Left ventricle myocardium superior (tissue), 1 donor: Measurements from ENCODE around the gene KIF22. TPM values are rescaled to one million over a fixed set of nuclear protein-coding genes. Genes with fewer than 3 reads are reported as not detected.
"Not testable (repeated sequence)": the region's sequence is repeated elsewhere in the genome, so short reads cannot be mapped to it uniquely, and the experiment has no call there.

Experiments
- ATAC-seq: fragments of 200-7000 bp; cut with Tn5 transposase; one replicate; pipeline ENCODE4 v1.9.1; 2020; ENCODE audit warnings: mild to moderate bottlenecking, moderate library complexity
- DNase-seq: peaks from one replicate; pipeline ENCODE4 v3.0.0-alpha.2; 2020
- intact Hi-C: fragments of 100-400 bp; cut with micrococcal nuclease; formaldehyde crosslinking; loops from one replicate; pipeline ENCODE4 v1.11.0; 2022
- total RNA-seq: library from RNA; stranded (reverse); fragmentation: NEBNext Ultra II Directional; extraction: Animal tissue kit (Norgen Biotek cat#: 25700); gene quantifications from one replicate; pipeline ENCODE4 v1.2.1, GENCODE V29; 2021
- donor health status: DM: no; HTN: yes; CAD: no; lungs with severe emphysema.

KIF22 gene
- total RNA-seq, 1 donor from 2014 or later, result 55.2 TPM

DNA sequence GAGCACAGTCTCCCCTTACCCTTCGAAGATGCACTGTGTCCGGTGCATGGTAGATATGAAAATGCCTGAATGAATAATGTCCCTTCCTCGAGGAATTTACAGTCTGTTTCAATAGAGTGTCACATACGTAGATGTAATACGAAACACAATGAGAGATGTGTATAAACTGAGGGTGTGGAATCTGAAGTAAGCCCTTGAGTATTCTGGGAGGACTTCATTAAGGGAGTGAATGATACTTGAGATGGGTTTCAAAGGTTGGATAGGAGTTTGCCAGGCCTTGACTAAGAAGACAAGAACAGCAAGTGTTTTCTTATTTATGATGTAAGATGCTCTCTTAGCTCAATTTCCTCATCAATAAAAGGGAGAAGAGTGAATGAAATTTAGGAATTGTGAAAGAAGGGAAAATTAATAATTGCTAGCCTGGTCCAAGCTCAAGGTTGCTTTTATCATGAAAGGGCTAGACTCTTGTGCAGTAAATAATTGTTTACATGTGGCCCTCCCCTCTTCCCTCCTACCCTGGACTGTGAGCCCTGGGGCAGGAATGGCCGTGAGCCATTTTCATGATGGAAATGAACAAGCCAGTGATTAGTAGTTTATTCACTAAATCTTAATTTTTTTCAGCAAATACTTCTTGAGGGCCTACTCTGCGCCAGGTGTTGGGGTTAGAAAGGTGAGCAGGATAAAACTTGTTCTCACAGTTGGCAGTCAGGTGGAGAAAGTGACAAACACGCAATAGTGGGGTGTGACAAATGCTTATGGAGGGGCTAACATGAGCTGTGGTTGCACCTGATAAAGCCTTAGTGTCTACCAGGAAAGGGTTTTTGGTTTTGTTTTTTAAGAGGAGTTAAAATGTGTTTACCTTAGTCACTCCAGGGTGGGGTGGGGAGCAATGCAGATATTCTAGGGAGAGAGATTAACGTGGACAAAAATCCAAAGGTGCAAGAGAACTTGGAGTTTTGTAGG is 1.6 kb downstream of the KIF22 start:
- DNase-seq (no peak), ATAC-seq (no peak)
- intact Hi-C loops, result no loop called here

DNA sequence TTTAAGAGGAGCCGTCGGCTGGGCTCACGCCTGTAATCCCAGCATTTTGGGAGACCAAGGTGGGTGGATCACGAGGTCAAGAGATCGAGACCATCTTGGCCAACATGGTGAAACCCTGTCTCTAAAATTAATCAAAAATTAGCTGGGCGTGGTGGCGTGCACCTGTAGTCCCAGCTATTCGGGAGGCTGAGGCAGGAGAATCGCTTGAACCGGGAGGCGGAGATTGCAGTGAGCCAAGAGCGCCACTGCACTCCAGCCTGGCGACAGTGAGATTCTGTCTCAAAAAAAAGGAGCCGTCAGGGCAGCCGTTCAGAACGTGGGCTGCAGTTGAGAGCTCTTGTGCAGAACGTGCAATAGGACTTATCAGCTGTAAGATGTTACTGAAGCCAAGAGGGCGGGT is 2.6 kb downstream of the KIF22 start:
- DNase-seq, ATAC-seq, intact Hi-C loops: not testable (repeated sequence)

GRCh38 chr16:29794231-29794710 is 3.7 kb downstream of the KIF22 start:
- intact Hi-C loops, result no loop called here
- DNase-seq (no peak), ATAC-seq (no peak)

GRCh38 chr16:29802416-29802935 is 11.9 kb downstream of the KIF22 start:
- ATAC-seq (no peak), DNase-seq (peak; percentile 22)
- intact Hi-C loops, result no loop called here

- intact Hi-C loops, result no loop called here
- DNase-seq (peak; percentile 13), ATAC-seq (no peak)
These were observed 13.5 kb downstream of the KIF22 start for GRCh38 chr16:29804020-29804419.

DNA sequence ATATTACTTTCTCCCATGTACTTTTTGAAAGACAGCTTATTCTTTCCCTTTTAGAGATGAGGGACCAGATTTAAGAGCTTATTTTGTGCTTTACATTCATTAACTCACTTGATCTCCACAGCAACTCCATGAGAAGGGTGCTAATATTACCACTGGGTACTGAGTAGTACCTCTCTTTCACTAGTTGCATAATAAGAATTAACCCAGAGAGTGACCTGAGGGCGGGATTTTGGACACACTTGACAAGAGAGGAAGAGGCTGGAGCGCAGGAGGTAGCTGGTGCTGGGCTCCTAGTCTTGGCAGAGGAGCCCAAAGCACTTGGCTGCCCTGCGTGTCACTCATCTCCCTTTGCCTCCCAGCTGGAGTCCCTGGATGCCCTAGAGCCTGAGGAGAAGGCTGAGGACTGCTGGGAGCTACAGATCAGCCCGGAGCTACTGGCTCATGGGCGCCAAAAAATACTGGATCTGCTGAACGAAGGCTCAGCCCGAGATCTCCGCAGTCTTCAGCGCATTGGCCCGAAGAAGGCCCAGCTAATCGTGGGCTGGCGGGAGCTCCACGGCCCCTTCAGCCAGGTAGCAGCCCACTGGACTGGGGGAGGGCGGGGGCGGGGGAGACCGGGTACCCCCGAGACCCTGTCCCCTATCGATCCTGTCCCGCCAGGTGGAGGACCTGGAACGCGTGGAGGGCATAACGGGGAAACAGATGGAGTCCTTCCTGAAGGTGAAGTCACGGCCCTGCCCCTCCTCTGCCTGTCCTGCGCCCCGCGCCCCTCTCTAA is 14.1 kb downstream of the KIF22 start:
- ATAC-seq, result peak; percentile 56
- DNase-seq, result peak; percentile 79
- intact Hi-C loops, result no loop called here

DNA sequence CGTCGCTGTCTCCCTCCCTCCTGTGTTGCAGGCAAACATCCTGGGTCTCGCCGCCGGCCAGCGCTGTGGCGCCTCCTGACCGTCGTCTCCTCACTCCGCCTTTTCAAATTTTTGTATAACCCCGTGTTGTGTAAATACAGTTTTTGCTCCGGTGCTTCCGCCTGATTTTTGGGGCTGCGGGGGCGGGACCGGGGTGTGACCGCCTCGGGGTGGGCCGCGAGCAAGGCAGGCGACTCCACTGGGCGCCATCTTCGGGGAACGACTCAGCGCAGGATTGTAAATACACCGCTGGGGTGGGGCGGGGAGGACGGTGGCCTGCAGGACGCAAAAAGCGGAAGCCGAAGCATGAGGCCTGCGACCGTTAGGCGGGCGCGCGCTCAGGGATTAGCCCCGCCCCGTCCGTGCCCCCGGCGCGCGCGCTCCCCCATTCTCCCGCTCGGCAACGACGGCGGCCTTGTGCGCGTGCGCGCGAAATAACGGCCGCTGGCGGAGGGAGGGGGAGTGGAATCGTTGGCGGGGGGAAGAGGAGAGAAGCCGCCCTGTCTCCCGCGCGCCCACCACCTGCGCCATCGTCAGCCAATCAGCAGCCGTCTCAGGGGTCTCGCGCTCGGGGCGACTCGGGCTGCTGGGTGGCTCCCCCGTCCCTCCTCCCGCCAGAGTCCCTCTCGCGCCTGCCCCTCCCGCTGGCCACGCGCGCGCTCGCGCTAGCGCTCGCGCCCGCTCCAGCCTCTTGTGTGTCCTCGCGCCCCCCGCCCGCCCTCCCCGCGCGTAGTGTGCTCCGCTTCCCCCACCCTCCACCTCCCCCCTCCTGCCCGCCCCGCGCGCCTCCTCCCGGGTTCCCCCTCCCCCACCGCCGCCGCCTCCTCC is 14.9 kb downstream of the KIF22 start:
- ATAC-seq, result peak; percentile 88
- intact Hi-C loops, result no loop called here
- DNase-seq, result peak; percentile 99

- intact Hi-C loops, result no loop called here
- peak; percentile 0 for ATAC-seq
- DNase-seq, result no peak
These were observed 15.6 kb downstream of the KIF22 start, which contains the start of gene MAZ for GRCh38 chr16:29806099-29806579. MAZ (plus strand) TSS chr16:29806529; CDS start chr16:29806702, 173 bp downstream.

GRCh38 chr16:29806641-29807425 is 16.3 kb downstream of the KIF22 start:
- ATAC-seq, result no peak
- DNase-seq, result peak; percentile 75
- intact Hi-C loops, result no loop called here

GRCh38 chr16:29807426-29808218 is 17.1 kb downstream of the KIF22 start:
- DNase-seq (peak; percentile 90), ATAC-seq (peak; percentile 20)
- intact Hi-C loops, result no loop called here

GRCh38 chr16:29808219-29808900 is 17.8 kb downstream of the KIF22 start:
- intact Hi-C loops, result no loop called here
- no peak for ATAC-seq
- DNase-seq, result peak; percentile 39

- DNase-seq (peak; percentile 38), ATAC-seq (no peak)
- intact Hi-C loops, result no loop called here
These were observed 18.6 kb downstream of the KIF22 start for GRCh38 chr16:29809031-29809747.

DNA sequence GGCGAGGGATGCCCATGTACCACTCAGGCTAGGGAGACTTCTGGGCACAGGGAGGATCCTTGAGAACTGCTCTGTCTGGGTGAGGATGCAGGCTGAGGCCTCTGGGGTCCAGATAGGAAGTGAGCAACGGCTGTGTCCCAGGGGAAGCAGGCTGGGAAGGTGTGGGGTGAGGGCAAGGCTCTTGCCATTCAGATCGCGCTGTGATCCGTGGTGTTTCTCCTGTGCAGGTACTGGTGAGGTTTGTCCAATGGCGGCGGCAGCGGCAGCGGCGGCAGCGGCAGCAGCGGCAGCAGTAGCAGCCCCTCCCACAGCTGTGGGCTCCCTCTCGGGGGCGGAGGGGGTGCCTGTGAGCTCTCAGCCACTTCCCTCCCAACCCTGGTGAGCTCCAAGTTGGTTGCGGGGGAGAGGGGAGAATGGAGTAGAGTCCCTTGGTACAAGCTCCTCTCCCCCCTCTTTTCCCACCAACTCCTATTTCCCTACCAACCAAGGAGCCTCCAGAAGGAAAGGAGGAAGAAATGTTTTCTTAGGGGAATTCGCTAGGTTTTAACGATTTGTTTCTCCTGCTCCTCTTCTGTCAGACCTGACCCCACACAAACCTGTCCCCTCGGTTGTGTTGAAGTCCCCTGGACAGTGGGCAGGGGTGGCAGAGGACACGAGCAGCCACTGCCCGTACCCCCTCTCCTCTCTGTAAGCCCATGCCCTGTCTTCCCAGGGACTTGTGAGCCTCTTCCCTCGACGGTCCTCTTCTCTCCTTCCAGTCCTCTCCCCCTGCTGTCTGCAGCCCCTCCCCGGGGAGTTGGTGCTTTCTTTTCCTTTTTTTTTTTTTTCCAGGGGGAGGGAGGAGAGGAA is 19.5 kb downstream of the KIF22 start:
- intact Hi-C loops, result no loop called here
- DNase-seq (peak; percentile 45), ATAC-seq (no peak)

- ATAC-seq (no peak), DNase-seq (no peak)
- intact Hi-C loops, result no loop called here
These were observed 20.2 kb downstream of the KIF22 start for GRCh38 chr16:29810699-29811169.
